ENCODE results near the gene OSBPL6. TPM values are rescaled to one million over a fixed set of nuclear protein-coding genes. Genes with fewer than 3 reads are reported as not detected.

OSBPL6 gene
- total and polyA plus RNA-seq, 9 of the 15 experiments (the other 6 are each of a cell fraction or from before 2014, with no cell fraction given), result 3.4 to 12.7 (median 9.3) TPM

GRCh38 chr2:178377046-178377445 is 182.7 kb downstream of the OSBPL6 start (continued):
- TF ChIP-seq HIVEP1 (CRISPR knock-in tag; IDR thresholded peaks at IDR 0.05) (no peak), MBD1 (CRISPR knock-in tag; IDR thresholded peaks at IDR 0.05) (no peak), CUX1 (CRISPR knock-in tag; IDR thresholded peaks at IDR 0.05) (no peak), MCM7 (IDR thresholded peaks at IDR 0.05) (no peak)
